Right lobe of liver (tissue), 6 donors: Measurements from ENCODE around the gene ADCY9. TPM values are rescaled to one million over a fixed set of nuclear protein-coding genes. Genes with fewer than 3 reads are reported as not detected.
A peak's percentile ranks its signal among the peaks of the same experiment; 100 is the strongest.

ENCODE experiments used
- ATAC-seq, 4 donors: fragments of 200-7000 bp; cut with Tn5 transposase; one replicate each; pipeline ENCODE4 v1.9.1; 2020; ENCODE audit warnings: mild to moderate bottlenecking in 4 of 4, moderate library complexity in 4 of 4
- DNase-seq, 3 donors: peaks; one replicate each; pipeline ENCODE4 v3.0.0-alpha.2; 2020
- H3K27ac ChIP-seq, 3 donors: fragments of 200-600 bp; one replicate each; pipeline ENCODE4 v1.8.0; 2022
- H3K27me3 ChIP-seq, 2 donors: fragments of 200-600 bp; one replicate each; pipeline ENCODE4 v1.8.0; 2022
- H3K36me3 ChIP-seq, 4 donors: fragments of 200-600 bp; sonication (generic) in 1 of 4; one replicate each; pipeline versions ENCODE4 v1.5.1 to v1.8.0; 2017 to 2022; ENCODE audit warnings: control low read depth in 1 of 4
- H3K4me1 ChIP-seq, 4 donors: fragments of 200-600 bp; sonication (generic) in 1 of 4; one replicate each; pipeline versions ENCODE4 v1.5.1 to v1.8.0; 2017 to 2022; ENCODE audit warnings: control low read depth in 1 of 4
- H3K4me3 ChIP-seq, 3 donors: fragments of 200-600 bp; one replicate each; pipeline ENCODE4 v1.8.0; 2022
- H3K9me3 ChIP-seq, 4 donors: fragments of 200-600 bp; sonication (generic) in 1 of 4; one replicate each; pipeline versions ENCODE4 v1.5.1 to v1.8.0; 2017 to 2022; ENCODE audit warnings: control low read depth in 1 of 4
- CTCF ChIP-seq, 4 donors: fragments of 200-600 bp in 3 of 4; fragments of 450-650 bp in 1 of 4; IDR thresholded peaks; one replicate each; pipeline versions ENCODE4 v1.5.1 to v1.8.0; 2016 to 2022; ENCODE audit warnings: antibody characterized with exemption in 4 of 4, mild to moderate bottlenecking in 2 of 4
- POLR2A ChIP-seq: fragments of 450-650 bp; IDR thresholded peaks from one replicate; pipeline ENCODE4 v1.6.1; 2017; ENCODE audit warnings: antibody characterized with exemption, mild to moderate bottlenecking
- WGBS: methylation state at CpG from one replicate; pipeline ENCODE4 v1.1.6; 2018; ENCODE audit warnings: low coverage, low lambda C conversion rate; ENCODE audit not compliant: insufficient coverage; ENCODE audit errors: missing lambda C conversion rate; 5-methylcytosine and 5-hydroxymethylcytosine counted together
- intact Hi-C, 2 donors: fragments of 100-400 bp; cut with DNase I; formaldehyde crosslinking; loops; one replicate each; pipeline versions ENCODE4 v1.11.2 to v1.14.1; 2022
- total RNA-seq, 6 experiments: library from RNA; depleted of rRNA in 2 of 6; stranded (reverse); fragments of >200 nt in 2 of 6; fragmentation: NEBNext Ultra II Directional in 3 of 6; extraction: Animal tissue kit (Norgen Biotek cat#: 25700) in 3 of 6; gene quantifications; one replicate each; pipeline versions ENCODE4 v1.1.0 to v1.2.4, GENCODE V29; 2016 to 2023
- donor health status: DM: no; HTN: yes; CAD: no.
- donor health status: DM: no; HTN: no; CAD: no.
- donor health status: DM: no; HTN: no; CAD: no.
- donor health status: DM: no; HTN: yes; CAD: no.
- donor health status: DM: no; HTN: yes; CAD: no.

ADCY9 gene
- total RNA-seq, 6 experiments from 2014 or later: 17.3 to 41.5 (median 25.6) TPM

- no peak for TF ChIP-seq POLR2A
- no peak for TF ChIP-seq CTCF (IDR thresholded peaks at IDR 0.05)
- H3K36me3 ChIP-seq: no peaks in the 10 kb centered on the region
- 92% methylated on average over 9 of the region's 12 CpGs for WGBS
- no peak overlapping the region for H3K27ac ChIP-seq
- H3K9me3 ChIP-seq: no peaks in the 10 kb centered on the region
- intact Hi-C loops: loop anchor here in 1 of 2 donors (10.0 kb wide), 1 partner anchor 130 kb away; no protein-coding TSS in a partner anchor
- H3K4me1 ChIP-seq: no peaks in the 10 kb centered on the region
- no peak for DNase-seq
- H3K4me3 ChIP-seq: no peak overlapping the region
- ATAC-seq: no peak
- no peaks in the 10 kb centered on the region for H3K27me3 ChIP-seq
These were observed 8.5 kb upstream of the ADCY9 start for GRCh38 chr16:4124535-4125294.

- H3K27me3 ChIP-seq: no peaks in the 10 kb centered on the region
- no peak overlapping the region for H3K27ac ChIP-seq
- no peak for ATAC-seq
- no peak for DNase-seq
- H3K9me3 ChIP-seq: no peaks in the 10 kb centered on the region
- no peak overlapping the region for H3K4me3 ChIP-seq
- intact Hi-C loops: loop anchor here in 1 of 2 donors (10.0 kb wide), 1 partner anchor 131 kb away; no protein-coding TSS in a partner anchor
- TF ChIP-seq POLR2A (no peak), CTCF (IDR thresholded peaks at IDR 0.05) (no peak)
- no peaks in the 10 kb centered on the region for H3K36me3 ChIP-seq
- no peaks in the 10 kb centered on the region for H3K4me1 ChIP-seq
- WGBS: 67% methylated on average over 15 of the region's 16 CpGs
These were observed 7.5 kb upstream of the ADCY9 start for GRCh38 chr16:4123616-4124300.

- Histone ChIP-seq H3K4me3 (no peak overlapping the region), H3K27ac (no peak overlapping the region), H3K27me3 (no peaks in the 10 kb centered on the region), H3K9me3 (no peaks in the 10 kb centered on the region), H3K36me3 (no peaks in the 10 kb centered on the region), H3K4me1 (peaks cover 0 to 5% (median 1%) of the 10 kb centered on the region in 4 donors)
- TF ChIP-seq CTCF (IDR thresholded peaks at IDR 0.05): no peak
- TF ChIP-seq POLR2A: no peak
- ATAC-seq (no peak), DNase-seq (no peak)
- intact Hi-C loops: loop anchor here in 1 of 2 donors (10.0 kb wide), 1 partner anchor 135 kb away; no protein-coding TSS in a partner anchor
- 88% methylated on average over 1 of the region's 4 CpGs for WGBS
These were observed 3.9 kb upstream of the ADCY9 start for GRCh38 chr16:4120176-4120575.

- Histone ChIP-seq H3K36me3 (no peaks in the 10 kb centered on the region), H3K27ac (no peak overlapping the region), H3K4me1 (peaks cover 0 to 29% (median 13%) of the 10 kb centered on the region in 4 donors), H3K4me3 (peak overlapping the region in 2 of 3 donors; percentile 51 to 67), H3K9me3 (no peaks in the 10 kb centered on the region), H3K27me3 (no peaks in the 10 kb centered on the region)
- DNase-seq (no peak), ATAC-seq (no peak)
- 87% methylated on average over 12 of the region's 12 CpGs for WGBS
- intact Hi-C loops: loop anchor here in 1 of 2 donors (10.0 kb wide), 2 partner anchors 52 to 112 kb away; no protein-coding TSS in a partner anchor
- no peak for TF ChIP-seq POLR2A
- TF ChIP-seq CTCF (IDR thresholded peaks at IDR 0.05): no peak
These were observed 972 bp upstream of the ADCY9 start for GRCh38 chr16:4117250-4117578.
